HG03432 (cell line): ENCODE results near the gene RCSD1.

Source experiments
- ATAC-seq: cut with Tn5 transposase; IDR thresholded peaks from one replicate; pipeline ENCODE4 v1.9.1; 2021; ENCODE audit warnings: mild to moderate bottlenecking, moderate library complexity; ENCODE audit not compliant: unreplicated experiment

RCSD1 gene

DNA sequence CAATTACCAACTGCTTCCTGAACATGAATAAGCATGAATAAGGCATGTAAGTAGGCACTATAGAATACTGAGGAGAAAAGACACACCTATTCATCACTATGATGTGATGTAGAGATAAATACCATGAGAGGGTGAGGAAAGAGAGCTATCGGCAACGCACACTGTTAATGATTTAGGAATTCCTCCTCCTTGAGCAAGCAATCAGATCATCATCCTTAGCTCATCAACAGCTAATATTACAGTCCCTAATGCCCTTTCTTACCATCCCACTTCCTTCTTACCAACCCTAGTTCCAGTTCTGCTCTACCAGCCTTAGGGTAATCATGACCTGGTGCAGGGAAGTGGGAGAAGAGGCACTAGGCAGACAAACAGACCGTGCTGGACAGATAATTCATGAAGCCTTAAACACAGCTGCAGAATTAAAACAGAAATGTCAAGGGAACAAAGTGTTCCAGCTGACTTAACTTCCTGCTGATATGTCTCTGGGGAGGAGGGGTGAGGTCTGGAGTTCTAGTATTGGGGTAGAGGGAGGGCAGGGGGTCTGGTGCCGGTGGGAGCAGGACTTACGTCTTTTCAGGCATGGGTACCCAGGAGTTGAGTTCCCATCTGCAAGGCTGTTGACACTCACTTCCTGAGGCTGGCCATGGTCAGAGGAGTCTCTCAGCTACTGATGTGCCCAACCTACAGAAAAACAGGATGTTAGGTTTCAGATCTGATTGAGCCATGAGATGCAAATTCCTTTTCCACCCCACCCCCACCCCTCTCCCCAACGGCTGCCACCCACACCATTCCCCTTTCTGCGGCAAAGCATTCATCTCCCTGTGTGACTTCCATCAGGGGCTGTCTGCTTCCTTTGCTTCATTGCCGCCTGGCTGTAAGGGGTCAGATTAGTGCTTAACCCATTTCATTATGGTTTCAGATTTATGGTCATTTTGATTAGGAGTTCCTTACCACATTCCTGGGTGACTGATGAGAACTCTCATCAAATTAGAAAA lies 12.6 kb upstream of the RCSD1 start:
- ATAC-seq, result peak; percentile 76

GRCh38 chr1:167618366-167618765 lies 11.7 kb upstream of the RCSD1 start:
- no peak for ATAC-seq

DNA sequence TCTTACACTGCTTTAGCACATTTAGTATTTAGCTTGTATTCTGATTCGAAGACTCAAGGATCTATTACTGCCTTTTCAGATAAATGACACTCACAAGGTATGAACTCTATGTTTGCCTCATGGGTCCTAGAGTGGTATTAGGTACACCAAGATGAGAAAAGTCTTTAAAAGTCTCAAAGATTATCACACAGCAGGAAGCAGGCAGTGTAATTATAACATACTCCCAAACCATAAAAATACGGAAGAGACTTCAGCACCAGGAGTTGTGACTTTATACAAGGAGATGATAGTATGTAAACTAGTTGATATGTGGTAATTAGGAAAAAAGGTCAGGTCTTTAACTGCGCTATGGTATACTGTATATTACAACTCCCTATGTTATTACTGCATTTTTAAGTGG lies 11.2 kb upstream of the RCSD1 start:
- ATAC-seq, result no peak

DNA sequence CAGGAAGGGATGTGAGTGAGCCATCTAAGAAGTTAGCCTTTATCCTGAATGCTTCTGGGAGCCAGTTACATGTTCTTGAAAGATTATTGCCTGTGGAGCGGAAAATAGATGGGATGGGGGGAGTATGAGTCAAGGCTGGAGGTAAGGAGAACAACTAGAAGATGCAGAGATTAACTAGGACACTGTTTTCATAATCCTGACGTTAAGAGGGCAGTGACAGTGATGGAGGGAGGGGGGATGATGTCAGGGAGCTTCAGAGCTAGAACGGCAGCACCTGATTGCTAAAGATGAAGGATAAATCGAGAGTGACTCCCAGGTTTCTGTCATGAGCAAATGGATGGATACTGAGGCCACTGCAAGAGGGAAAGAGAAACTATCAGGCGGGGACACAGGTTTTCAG lies 10.0 kb upstream of the RCSD1 start:
- no peak for ATAC-seq

DNA sequence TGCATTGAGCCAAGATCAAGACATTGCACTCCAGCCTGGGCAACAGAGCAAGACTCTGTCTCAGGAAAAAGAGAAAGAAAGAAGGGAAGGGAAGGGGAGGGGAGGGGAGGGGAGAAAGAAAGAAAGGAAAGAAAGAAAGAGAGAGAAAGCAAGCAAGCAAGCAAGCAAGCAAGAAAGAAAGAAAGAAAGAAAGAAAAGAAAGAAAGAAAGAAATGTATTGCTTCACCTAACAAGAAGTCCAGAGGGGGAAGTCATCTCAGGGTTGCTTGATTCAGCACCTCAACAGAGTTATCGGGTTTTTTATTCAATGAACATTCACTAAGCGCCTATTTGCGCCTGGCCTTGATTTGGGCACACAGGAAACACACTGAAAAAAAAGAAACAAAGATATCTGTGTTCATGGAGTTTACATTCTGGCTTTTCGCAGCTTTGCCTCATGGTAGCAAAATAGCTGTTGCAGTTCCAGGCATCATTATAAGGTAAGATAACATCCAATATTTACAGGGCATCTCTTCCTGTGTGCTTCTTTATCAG lies 8.2 kb upstream of the RCSD1 start:
- ATAC-seq, result no peak

GRCh38 chr1:167623951-167624350 lies 6.1 kb upstream of the RCSD1 start:
- ATAC-seq, result no peak

GRCh38 chr1:167625040-167625823 lies 4.8 kb upstream of the RCSD1 start:
- no peak for ATAC-seq

- ATAC-seq, result peak; percentile 17
These were observed 2.5 kb upstream of the RCSD1 start for GRCh38 chr1:167627615-167627864.

DNA sequence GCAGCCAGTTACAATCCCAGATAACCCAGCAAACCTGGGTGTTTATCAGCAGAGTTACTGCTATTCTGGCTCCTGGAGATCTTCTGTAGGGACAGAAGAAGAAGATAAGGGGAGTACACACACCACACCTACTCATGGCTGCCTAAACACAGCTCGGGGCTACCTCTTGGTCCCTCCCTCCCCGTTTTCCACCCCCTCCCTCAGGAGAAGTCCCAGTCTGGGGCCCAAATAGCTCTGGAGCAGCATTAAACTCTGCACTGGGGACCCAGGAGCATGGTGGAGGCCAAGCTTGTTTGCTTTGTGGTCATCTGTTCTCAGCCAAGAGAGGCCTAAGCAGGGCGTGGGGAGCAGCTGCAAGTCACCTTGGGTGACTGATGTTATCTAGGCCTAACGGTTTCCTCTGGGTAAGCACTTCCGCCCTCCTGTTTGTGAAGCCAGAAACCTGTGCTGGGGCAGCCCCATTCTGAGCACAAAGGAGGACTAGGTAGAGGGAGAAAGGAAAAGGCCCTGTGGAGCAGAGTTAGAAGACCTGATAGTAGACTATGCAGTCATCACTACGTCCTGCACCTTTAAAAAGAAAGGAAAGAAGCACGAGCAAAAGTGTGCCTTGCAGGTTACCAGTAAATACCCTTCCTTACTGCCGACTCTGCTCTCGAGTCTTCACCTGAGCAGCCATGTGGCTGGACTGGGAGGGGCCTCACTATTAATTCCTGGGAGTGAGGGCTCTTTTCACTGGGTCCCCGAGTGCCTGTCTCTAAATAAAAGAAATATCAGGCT lies 2.0 kb upstream of the RCSD1 start:
- peak; percentile 67 for ATAC-seq

DNA sequence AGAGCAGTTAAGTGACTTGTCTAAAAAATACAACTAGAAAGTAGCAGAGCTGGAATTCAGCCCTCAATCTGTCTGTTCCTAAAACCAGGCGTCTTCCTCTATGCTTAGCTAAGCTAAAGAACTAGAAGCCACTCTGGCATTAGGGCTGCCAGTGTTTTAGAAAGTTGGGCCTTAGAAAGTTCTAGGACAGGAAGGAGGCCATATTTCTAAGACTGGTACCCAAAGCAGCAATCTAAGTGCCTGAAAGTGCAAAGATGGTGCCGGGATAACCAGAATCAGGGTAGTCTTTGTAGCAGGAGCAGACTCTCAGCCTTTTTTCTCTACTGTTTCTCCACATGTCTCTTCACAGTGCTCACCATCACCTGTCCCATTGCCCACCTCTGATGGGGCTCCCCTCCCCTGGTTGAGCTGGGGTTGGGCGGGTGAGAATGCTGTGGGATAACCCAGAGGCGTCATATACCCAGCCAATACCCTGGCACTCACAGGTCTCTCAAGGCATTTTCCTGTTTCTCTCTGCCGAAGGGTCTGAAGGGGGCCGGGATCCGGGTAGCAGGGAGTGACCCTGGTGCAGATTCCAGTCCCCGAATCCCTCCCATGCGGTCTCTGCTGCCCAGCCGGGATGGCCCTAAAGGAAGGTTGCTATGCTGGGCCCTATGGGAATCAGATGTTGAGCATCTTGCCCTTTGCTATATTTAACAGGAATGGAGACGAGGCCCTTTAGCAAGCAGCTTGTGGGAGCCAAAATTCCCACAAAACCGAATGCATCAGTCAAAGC lies 1.1 kb upstream of the RCSD1 start:
- no peak for ATAC-seq

DNA sequence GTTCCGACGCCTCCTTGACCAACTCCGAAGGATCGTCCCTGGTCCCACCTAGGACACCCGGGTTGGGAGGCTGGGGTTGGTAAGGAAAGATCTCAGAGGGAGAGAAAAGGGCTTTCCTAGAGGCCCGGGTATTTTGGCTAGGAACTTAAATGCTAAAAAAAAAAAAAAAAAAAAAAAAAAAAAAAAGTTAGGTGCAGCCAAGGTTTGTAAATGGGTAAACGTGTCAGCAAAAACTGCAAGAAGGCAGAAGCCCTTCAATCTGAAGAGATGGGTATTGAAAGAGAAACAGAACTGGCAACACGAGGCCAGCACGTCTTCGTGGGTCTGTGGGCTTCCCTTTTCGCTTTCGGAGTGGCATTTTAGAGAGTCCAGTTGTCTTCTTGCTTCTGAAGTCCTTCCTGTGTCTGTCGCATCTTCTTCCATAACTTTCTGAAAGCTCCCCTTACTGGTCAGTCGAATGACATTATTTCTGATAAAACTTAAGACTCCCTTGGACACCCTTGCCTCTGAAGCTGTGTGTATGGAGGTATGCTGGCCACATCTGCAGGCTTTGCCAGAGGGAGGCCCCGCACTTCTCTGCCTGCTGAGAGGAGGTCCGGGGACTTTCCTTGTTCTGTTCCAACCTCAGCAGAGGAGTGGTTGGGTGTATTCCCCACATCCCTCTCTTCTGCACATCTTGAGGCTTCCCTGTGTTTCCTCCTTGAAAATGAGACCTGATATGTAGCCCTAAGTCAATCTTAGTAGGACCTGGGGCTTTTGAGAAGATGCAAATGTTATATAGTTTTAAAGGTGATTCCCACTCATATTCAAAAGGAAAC lies 745 bp downstream of the RCSD1 start:
- ATAC-seq, result no peak

GRCh38 chr1:167631386-167631935 lies 1.4 kb downstream of the RCSD1 start:
- no peak for ATAC-seq

DNA sequence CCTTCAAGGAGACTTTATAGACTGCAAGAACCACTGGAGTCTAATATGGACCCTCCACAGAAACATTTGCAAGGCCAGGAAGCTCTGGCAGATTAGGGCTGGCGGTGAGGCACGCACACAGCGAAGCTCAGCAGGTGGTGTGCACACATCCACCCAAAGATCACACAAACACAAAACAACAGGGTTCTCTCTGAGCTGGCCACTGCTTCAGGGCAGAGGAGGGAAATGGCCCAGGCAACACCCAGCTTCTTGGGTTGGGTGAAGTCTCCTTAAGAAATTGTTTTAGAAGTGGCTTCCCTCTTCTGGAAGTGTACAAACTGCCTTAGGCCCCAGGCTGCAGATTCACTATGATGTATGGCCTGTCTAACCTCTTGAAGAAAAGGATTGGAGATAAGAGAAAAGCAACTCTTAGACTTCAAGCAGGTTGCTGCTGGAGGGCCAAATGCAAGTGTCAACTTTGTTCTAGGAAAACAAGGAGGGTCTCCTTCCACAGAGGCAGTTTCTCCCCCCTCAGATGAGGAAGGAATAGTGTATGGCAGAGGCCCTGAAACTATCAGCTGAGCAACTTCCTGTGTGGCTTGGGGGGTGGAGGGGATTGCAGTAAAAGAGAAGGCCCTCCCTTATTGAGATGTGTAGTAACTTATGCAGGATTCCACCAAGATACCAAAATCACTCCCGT lies 2.0 kb downstream of the RCSD1 start:
- ATAC-seq, result no peak

DNA sequence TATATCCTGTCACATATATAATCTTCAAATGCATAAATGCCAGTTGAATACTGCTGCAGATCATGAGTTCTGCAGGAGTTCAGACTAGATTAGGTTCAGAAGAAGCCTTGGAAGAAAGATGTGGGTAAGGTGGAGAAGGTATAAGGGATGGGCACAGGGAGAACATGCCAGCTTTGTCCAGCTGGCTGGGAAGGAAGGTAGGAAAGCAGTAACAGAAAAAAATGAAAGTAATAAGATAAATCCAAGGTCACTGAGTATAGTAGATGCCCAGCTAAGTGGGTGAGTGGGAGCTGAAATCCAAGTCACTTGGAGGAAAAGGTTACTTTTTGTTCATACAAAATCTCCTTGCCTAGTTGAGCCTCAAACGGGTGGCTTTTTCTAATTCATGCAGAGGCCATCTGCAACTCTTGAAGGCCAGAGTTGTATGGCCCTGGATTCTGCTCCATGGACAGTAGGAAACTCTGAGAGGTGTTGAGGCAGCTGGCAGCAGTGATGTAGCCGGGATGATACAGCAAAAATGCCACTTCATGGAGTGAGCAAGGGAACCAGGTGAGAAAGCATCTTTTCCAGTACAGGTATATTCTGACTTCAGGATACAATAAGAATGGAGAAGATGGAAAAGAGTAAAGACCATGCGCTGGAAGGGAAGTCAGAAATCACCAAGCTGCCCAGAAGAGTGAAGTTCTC lies 3.4 kb downstream of the RCSD1 start:
- no peak for ATAC-seq

DNA sequence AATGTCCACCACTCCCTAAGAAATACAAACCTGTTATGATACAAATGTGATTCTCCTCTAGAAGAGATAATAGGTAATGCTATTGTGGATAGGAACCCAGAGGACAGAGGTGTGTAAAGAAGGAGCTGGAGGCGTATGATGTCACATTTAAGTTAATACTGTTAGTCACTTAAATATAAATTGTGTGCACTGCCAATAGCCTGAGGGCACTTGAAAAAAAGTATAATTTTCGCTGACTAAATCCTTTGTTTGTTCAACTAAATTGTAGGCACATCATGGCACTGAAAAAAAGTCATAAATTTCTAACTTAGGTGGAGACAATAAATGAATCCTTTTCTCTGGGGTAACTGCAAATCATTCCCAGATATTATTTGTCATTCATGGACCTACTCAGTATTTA lies 4.4 kb downstream of the RCSD1 start:
- no peak for ATAC-seq

GRCh38 chr1:167635156-167635648 lies 5.2 kb downstream of the RCSD1 start:
- no peak for ATAC-seq

GRCh38 chr1:167635941-167636340 lies 5.9 kb downstream of the RCSD1 start:
- no peak for ATAC-seq

DNA sequence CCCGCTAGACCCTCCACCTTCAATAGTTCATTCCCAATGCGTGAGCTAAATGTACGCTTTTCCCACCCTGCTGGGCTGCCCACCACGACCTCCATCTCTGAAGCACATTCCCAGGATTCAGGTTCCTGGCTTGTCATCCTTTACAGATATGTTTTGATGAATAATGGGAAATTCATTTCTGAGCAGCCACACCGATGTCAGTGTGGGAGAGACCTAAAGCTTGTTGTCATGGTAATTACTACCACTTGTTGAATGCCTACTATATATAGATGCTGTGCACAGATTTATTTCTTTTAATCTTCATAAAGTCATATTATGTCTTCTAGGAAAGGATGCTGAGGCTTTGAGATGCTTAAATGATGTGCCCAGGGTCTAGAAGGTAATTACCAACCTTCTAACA lies 8.0 kb downstream of the RCSD1 start:
- no peak for ATAC-seq
